ENCODE measurements around the gene USP24.

Gene USP24

GRCh38 chr1:55148676-55149075, 66.5 kb downstream of the USP24 start:
- H3K4me3 ChIP-seq (ENCODE audit: low read length) = no peak overlapping the region
- no peak for TF ChIP-seq ZNF274 (IDR thresholded peaks at IDR 0.05; ENCODE audit: low read depth, low read length)

GRCh38 chr1:55147524-55147923, 67.6 kb downstream of the USP24 start:
- no peak for TF ChIP-seq ZNF274 (IDR thresholded peaks at IDR 0.05; ENCODE audit: low read depth, low read length)
- H3K4me3 ChIP-seq (ENCODE audit: low read length) = no peak overlapping the region

DNA sequence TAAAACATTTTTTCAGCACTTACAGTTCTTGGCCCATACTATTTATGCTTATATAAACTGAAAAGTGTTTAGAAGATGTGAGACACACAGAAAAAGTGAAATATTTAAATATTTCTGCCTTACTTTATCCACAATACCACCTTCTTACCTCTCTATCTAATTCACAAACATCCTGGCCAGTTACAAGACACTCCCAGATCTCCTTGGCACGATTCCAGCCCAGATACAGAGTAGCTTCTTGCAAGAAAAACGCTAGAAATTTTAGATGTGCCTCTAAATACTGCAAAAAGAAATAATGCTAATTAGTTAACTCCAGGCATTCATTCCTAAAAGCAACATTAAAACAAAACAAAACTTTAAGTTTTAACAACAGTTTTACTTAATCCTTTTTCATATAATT, 68.4 kb downstream of the USP24 start:
- no peak overlapping the region for H3K4me3 ChIP-seq (ENCODE audit: low read length)
- no peak for TF ChIP-seq ZNF274 (IDR thresholded peaks at IDR 0.05; ENCODE audit: low read depth, low read length)

DNA sequence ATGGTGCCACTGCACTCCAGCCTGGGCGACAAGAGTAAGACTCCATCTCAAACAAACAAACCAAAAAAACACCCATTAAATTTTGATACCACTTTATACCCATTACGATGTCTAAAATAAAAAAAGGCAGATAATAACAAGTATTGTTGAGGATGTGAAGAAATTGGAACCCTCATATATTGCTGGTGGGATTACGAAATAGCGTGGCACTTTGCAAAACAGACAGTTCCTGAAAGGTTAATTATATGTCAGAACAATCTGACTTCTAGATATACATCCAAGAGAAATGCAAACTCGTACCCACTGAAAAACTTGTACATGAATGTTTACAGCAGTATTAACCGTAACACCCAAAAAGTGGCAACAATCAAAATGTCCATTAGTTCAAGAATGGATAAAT, 70.3 kb downstream of the USP24 start:
- H3K4me3 ChIP-seq (ENCODE audit: low read length) = no peak overlapping the region
- no peak for TF ChIP-seq ZNF274 (IDR thresholded peaks at IDR 0.05; ENCODE audit: low read depth, low read length)

GRCh38 chr1:55143684-55144083, 71.5 kb downstream of the USP24 start:
- H3K4me3 ChIP-seq (ENCODE audit: low read length) = no peak overlapping the region
- no peak for TF ChIP-seq ZNF274 (IDR thresholded peaks at IDR 0.05; ENCODE audit: low read depth, low read length)

DNA sequence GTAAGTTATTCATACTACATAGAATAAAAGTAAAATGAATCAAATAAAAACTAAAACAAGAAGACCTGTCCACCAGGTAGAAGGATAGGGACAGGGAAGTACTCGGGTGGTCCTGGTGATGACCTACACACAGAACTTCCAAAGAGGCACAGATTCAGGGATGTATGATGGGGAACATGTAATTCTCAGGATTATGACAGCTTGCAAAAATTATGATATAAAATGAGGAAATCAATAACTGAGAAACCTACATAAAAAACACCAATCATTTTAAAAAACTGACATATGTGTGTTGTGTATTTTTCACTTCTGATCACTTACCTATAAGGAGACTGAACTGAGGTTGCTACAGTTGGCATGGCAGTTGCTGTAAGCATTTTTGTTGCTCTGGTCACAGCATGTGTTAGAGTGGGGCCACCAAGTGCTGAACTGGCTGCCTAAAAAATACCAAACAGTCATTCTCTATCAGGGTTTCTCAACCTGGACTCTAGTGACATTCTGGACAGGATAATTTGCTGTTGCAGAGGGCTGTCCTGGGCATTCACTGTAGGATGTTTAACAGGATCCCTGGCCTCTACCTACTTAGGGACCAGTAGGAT, 73.8 kb downstream of the USP24 start:
- no peak for TF ChIP-seq ZNF274 (IDR thresholded peaks at IDR 0.05; ENCODE audit: low read depth, low read length)
- H3K4me3 ChIP-seq (ENCODE audit: low read length) = no peak overlapping the region

DNA sequence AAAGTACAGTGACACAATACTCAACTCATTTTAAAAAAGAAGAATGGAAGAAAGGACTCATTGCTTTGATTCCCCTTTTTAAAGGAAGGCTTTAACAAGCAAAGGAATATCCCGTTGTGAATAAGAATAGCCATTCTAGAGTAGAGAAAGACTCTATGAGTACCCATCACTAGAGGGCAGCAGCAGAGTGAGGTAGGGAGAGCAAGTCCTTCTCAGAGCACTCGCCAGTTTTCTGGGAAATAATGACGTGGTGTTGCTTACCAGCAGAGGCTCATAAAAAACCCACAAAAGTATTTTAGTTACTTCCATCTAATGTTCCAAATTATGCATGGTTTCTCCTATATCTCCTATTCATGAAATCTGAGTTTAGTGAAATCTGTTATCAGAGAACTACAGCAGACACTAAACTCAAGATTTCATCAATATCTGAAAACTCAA, 74.6 kb downstream of the USP24 start:
- TF ChIP-seq ZNF274 (IDR thresholded peaks at IDR 0.05; ENCODE audit: low read depth, low read length) = no peak
- H3K4me3 ChIP-seq (ENCODE audit: low read length) = no peak overlapping the region

DNA sequence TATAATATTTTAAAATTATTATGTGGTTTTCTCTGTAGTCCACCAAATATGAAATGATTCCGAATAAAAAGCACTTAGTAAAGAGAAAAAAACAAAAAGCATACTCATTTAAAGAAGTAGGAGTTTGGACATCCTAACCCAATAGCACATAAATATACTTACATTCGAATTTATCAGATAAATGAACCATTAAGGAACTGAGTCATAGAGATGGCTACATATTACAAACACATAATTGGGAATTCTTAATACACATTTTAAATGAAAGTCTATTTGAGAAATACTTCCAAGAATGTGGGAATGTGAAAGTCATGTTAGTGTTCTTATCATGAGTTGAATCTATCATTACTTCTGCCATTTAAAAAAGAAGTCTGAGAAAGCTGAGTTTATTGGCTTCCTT, 75.0 kb downstream of the USP24 start:
- no peak overlapping the region for H3K4me3 ChIP-seq (ENCODE audit: low read length)
- no peak for TF ChIP-seq ZNF274 (IDR thresholded peaks at IDR 0.05; ENCODE audit: low read depth, low read length)

GRCh38 chr1:55138823-55139222, 76.3 kb downstream of the USP24 start:
- no peak for TF ChIP-seq ZNF274 (IDR thresholded peaks at IDR 0.05; ENCODE audit: low read depth, low read length)
- no peak overlapping the region for H3K4me3 ChIP-seq (ENCODE audit: low read length)

DNA sequence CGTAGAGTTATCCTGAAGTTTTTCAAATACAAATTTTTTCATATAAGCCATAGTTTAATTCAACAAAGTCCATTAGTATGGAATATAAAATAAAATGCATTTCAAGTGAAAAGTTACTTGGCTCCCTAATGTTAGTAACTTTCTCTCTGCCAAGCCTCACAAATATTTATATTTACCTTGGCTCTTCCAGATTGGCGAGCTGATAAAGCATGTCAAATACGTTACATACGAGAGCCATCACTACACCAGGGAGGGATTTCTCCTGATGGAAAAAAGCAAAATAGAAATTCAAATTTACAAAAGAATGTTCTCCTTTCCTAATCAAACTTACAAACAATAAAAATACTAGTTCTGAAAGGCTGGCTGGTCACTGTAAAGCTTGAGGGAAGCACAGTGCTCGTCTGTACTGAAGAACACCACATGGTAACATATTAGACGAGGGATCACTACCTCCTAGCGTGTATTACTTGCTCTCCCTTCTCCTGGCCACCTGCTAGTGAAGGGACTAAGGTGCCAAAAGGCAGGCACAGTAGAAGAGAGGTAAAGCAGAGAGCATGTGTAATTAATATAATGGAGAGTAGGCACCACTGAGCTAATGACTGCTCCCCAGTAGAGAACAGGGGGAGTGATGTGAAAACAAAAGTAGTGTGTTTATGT, 80.9 kb downstream of the USP24 start:
- no peak overlapping the region for H3K4me3 ChIP-seq (ENCODE audit: low read length)
- no peak for TF ChIP-seq ZNF274 (IDR thresholded peaks at IDR 0.05; ENCODE audit: low read depth, low read length)

- no peak overlapping the region for H3K4me3 ChIP-seq (ENCODE audit: low read length)
- no peak for TF ChIP-seq ZNF274 (IDR thresholded peaks at IDR 0.05; ENCODE audit: low read depth, low read length)
Measured at GRCh38 chr1:55131801-55132200, 83.4 kb downstream of the USP24 start.

DNA sequence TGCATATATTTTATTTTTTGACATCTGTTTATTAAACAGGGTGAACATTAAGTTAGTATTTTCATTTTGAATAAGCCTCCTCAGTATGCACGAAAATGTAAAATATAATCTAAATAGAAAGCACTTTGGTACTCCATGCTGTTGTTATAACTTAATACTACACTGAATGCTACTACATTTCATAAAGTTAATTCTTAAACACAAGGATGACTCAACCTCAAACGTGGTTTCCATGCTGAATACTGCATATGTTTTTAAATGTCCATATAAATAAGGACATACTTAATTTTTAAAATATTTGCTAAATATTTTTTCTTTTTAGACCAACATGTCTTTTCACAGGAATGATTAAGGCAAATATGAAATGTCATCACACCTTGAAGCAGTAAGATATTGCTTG, 83.9 kb downstream of the USP24 start:
- no peak overlapping the region for H3K4me3 ChIP-seq (ENCODE audit: low read length)
- TF ChIP-seq ZNF274 (IDR thresholded peaks at IDR 0.05; ENCODE audit: low read depth, low read length) = no peak

GRCh38 chr1:55129194-55129728, 85.9 kb downstream of the USP24 start:
- TF ChIP-seq ZNF274 (IDR thresholded peaks at IDR 0.05; ENCODE audit: low read depth, low read length) = no peak
- H3K4me3 ChIP-seq (ENCODE audit: low read length) = no peak overlapping the region

- TF ChIP-seq ZNF274 (IDR thresholded peaks at IDR 0.05; ENCODE audit: low read depth, low read length) = no peak
- H3K4me3 ChIP-seq (ENCODE audit: low read length) = no peak overlapping the region; the same call in 1 of the 2 replicates
Measured at GRCh38 chr1:55128418-55128995, 86.7 kb downstream of the USP24 start.

- TF ChIP-seq ZNF274 (IDR thresholded peaks at IDR 0.05; ENCODE audit: low read depth, low read length) = no peak
- no peak overlapping the region; the same call in 1 of the 2 replicates for H3K4me3 ChIP-seq (ENCODE audit: low read length)
Measured at GRCh38 chr1:55127827-55128343, 87.3 kb downstream of the USP24 start.

Data from GM08714 (cell line).